Cardiac septum (tissue), 1 donor: ENCODE data around the gene SHC1. TPM values are rescaled to one million over a fixed set of nuclear protein-coding genes. Genes with fewer than 3 reads are reported as not detected.

ENCODE experiments used
- DNase-seq: peaks from one replicate; pipeline ENCODE4 v3.0.0-alpha.2; 2020; ENCODE audit warnings: low spot score
- intact Hi-C: fragments of 100-400 bp; cut with DNase I; formaldehyde crosslinking; loops from one replicate; pipeline ENCODE4 v1.14.0; 2022
- microRNA-seq: library from miRNA; unstranded; fragments of <30 nt; microRNA quantifications from one replicate; pipeline ENCODE4 v1.2.0, GENCODE V29; 2020
- total RNA-seq: library from RNA; stranded (reverse); fragmentation: NEBNext Ultra II Directional; extraction: Animal tissue kit (Norgen Biotek cat#: 25700); gene quantifications from one replicate; pipeline ENCODE4 v1.2.1, GENCODE V29; 2021
- donor health status: DM: no; HTN: no; CAD: no.

Gene SHC1
- total RNA-seq, 1 donor from 2014 or later, result 70.5 TPM

DNA sequence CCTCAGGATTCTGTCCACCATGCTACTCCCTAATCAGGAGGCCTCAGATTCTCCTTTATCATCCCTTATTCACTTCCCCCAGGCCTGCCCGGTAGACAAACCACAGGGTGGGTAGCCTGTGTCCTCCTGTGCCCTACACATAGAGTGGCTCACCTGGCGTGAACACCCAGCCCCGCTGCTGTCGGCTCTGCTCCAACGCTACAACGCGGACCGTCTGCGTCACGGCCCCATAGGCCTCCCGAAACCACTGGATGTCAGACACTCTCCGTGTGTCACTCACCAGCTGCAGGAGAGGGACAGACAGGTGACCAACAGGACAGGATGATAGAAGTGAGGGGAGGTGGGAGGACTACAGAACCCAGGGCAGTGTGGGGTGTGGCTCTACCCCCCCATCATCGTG lies 44.3 kb downstream of the SHC1 start:
- intact Hi-C loops, result no loop called here
- no peak for DNase-seq

GRCh38 chr1:154925335-154926170 lies 45.0 kb downstream of the SHC1 start:
- intact Hi-C loops, result no loop called here
- no peak for DNase-seq

- intact Hi-C loops, result no loop called here
Measured at GRCh38 chr1:154923695-154924094, 46.9 kb downstream of the SHC1 start.

GRCh38 chr1:154913273-154913672 lies 57.3 kb downstream of the SHC1 start:
- no peak for DNase-seq
- intact Hi-C loops, result no loop called here

More at GRCh38 chr1:154923695-154924094, 46.9 kb downstream of the SHC1 start:
- DNase-seq, result no peak

GRCh38 chr1:154912755-154913154 lies 57.8 kb downstream of the SHC1 start:
- intact Hi-C loops, result no loop called here
- DNase-seq, result no peak

Small RNA genes lying within 50 kb of the gene (microRNA-seq; reads per million reads assigned to microRNA genes)
- not detected for gene MIR4258

Other genes starting within 250 kb of the SHC1 start
- gene KCNN3, start 100.5 kb downstream of the SHC1 start, total RNA-seq, result 2.8 TPM
- gene PMVK, start 34.0 kb downstream of the SHC1 start, total RNA-seq, result 30.9 TPM
- 49.1 TPM for gene PBXIP1, start 14.6 kb downstream of the SHC1 start, total RNA-seq
- gene PYGO2, start 9.0 kb downstream of the SHC1 start, total RNA-seq, result 16.9 TPM
- 16.0 TPM for gene CKS1B, start 3.9 kb upstream of the SHC1 start, total RNA-seq
- gene FLAD1, start 12.6 kb upstream of the SHC1 start, total RNA-seq, result 22.2 TPM
- not detected for gene LENEP, start 22.8 kb upstream of the SHC1 start, total RNA-seq
- 41.9 TPM for gene ZBTB7B, start 32.1 kb upstream of the SHC1 start, total RNA-seq
- gene DCST2, start 63.0 kb upstream of the SHC1 start, total RNA-seq, result 0.51 TPM
- gene DCST1, start 63.1 kb upstream of the SHC1 start, total RNA-seq, result not detected
- gene ADAM15, start 80.6 kb upstream of the SHC1 start, total RNA-seq, result 69.9 TPM
- gene EFNA4, start 93.0 kb upstream of the SHC1 start, total RNA-seq, result 1.9 TPM
- 1.2 TPM for gene EFNA3, start 108.1 kb upstream of the SHC1 start, total RNA-seq
- gene EFNA1, start 157.1 kb upstream of the SHC1 start, total RNA-seq, result 30.2 TPM
- 11.2 TPM for gene SLC50A1, start 165.1 kb upstream of the SHC1 start, total RNA-seq
- gene DPM3, start 169.8 kb upstream of the SHC1 start, total RNA-seq, result 56.3 TPM
- gene KRTCAP2, start 202.6 kb upstream of the SHC1 start, total RNA-seq, result 112 TPM
- not detected for gene TRIM46, start 203.1 kb upstream of the SHC1 start, total RNA-seq
- 11.7 TPM for gene THBS3, start 237.2 kb upstream of the SHC1 start, total RNA-seq
- gene MTX1, start 237.9 kb upstream of the SHC1 start, total RNA-seq, result 16.4 TPM